WERI-Rb-1 (cell line): ENCODE measurements around the gene NHSL1.

Experiments used
- DNase-seq: peaks from one replicate; pipeline ENCODE4 v3.0.0-alpha.2; 2020
- H3K27ac ChIP-seq: fragments of 250-450 bp; sonication (Bioruptor Pico); 2 replicates; pipeline ENCODE4 v1.5.1; 2020; ENCODE audit warnings: mild to moderate bottlenecking, moderate library complexity
- H3K27me3 ChIP-seq: fragments of 250-450 bp; sonication (Bioruptor Pico); 2 replicates; pipeline ENCODE4 v1.5.1; 2021; ENCODE audit warnings: mild to moderate bottlenecking, low read depth, moderate library complexity; ENCODE audit not compliant: insufficient read depth, severe bottlenecking
- H3K36me3 ChIP-seq: fragments of 250-450 bp; sonication (Bioruptor Pico); 2 replicates; pipeline ENCODE4 v1.5.1; 2020; ENCODE audit warnings: mild to moderate bottlenecking, moderate library complexity
- H3K4me3 ChIP-seq: 2 replicates; pipeline ENCODE4 v1.5.1; 2011; ENCODE audit warnings: low read depth, mild to moderate bottlenecking, control low read depth, low read length
- H3K9me3 ChIP-seq: fragments of 250-450 bp; sonication (Bioruptor Pico); 2 replicates; pipeline ENCODE4 v1.5.1; 2021; ENCODE audit warnings: mild to moderate bottlenecking, moderate library complexity; ENCODE audit not compliant: severe bottlenecking
- TF ChIP-seq, protein P1 (sequence below): IDR thresholded peaks from 2 replicates; pipeline ENCODE4 v1.5.1; 2011; ENCODE audit warnings: low read depth, mild to moderate bottlenecking, control low read depth, inconsistent platforms, low read length

Gene NHSL1

DNA sequence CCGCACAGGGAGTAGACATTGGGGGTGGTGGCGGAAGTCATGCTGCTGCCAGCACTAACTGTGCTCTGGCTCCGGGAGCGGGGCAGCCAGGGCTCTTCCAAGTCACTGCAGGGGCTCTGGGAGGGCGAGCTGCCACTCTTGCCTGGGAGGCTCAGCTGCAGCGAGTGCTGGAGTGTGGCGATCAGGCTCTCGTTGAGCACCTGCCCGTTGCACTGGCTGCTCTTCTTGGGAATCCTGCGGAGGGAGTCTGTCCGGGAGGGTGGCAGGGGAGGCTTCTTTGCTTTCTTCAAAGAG lies 67.3 kb downstream of the NHSL1 start:
- Histone ChIP-seq H3K4me3 (no peak overlapping the region), H3K27me3 (no peaks in the 10 kb centered on the region), H3K9me3 (no peaks in the 10 kb centered on the region), H3K36me3 (peaks cover 56% of the 10 kb centered on the region), H3K27ac (no peak overlapping the region)
- DNase-seq = no peak
- TF ChIP-seq, protein P1, sequence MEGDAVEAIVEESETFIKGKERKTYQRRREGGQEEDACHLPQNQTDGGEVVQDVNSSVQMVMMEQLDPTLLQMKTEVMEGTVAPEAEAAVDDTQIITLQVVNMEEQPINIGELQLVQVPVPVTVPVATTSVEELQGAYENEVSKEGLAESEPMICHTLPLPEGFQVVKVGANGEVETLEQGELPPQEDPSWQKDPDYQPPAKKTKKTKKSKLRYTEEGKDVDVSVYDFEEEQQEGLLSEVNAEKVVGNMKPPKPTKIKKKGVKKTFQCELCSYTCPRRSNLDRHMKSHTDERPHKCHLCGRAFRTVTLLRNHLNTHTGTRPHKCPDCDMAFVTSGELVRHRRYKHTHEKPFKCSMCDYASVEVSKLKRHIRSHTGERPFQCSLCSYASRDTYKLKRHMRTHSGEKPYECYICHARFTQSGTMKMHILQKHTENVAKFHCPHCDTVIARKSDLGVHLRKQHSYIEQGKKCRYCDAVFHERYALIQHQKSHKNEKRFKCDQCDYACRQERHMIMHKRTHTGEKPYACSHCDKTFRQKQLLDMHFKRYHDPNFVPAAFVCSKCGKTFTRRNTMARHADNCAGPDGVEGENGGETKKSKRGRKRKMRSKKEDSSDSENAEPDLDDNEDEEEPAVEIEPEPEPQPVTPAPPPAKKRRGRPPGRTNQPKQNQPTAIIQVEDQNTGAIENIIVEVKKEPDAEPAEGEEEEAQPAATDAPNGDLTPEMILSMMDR = no peak

DNA sequence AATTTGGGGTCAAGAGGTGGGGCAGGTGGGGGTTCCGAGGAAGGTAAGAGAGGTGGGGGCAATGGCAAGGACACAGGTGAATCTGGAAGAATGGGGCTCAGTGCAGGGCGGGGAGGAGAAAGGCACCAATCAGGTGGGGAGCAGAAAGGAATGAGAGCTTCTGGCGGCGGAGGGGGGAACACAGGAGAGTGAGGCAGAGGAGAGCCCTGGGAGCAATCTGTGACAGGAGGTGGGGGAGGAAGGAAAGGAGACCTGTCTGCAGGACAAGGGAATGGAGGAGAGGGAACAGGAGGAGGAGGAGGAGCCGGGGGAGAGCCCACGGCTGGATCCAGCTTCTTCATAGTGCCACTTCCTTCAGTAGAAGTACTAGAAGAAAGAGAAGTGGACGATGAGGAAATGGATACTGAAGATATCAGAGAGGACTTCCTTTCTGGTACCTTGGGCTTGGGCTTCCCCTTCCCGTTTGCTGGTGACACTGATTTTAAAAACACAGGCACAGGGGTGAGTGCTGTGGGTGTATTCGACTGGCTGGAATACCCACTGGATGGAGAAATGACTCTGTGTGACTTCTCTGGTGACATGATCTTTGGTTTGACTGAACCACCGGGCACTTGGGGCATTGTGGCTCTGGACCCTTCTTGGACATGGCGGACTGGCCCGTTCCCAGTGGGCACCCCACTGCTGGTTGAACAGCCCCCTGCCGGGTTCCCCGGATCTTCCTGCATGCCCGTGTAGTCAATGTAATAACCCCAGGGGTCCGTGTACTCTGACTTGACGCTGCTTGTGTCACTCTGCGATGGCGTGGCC lies 67.8 kb downstream of the NHSL1 start:
- TF ChIP-seq, protein P1 = no peak
- H3K27me3 ChIP-seq = no peaks in the 10 kb centered on the region
- DNase-seq = no peak
- H3K36me3 ChIP-seq = peaks cover 56% of the 10 kb centered on the region
- H3K27ac ChIP-seq = no peak overlapping the region; the same call in 1 of the 2 replicates
- H3K4me3 ChIP-seq = no peak overlapping the region
- no peaks in the 10 kb centered on the region for H3K9me3 ChIP-seq

DNA sequence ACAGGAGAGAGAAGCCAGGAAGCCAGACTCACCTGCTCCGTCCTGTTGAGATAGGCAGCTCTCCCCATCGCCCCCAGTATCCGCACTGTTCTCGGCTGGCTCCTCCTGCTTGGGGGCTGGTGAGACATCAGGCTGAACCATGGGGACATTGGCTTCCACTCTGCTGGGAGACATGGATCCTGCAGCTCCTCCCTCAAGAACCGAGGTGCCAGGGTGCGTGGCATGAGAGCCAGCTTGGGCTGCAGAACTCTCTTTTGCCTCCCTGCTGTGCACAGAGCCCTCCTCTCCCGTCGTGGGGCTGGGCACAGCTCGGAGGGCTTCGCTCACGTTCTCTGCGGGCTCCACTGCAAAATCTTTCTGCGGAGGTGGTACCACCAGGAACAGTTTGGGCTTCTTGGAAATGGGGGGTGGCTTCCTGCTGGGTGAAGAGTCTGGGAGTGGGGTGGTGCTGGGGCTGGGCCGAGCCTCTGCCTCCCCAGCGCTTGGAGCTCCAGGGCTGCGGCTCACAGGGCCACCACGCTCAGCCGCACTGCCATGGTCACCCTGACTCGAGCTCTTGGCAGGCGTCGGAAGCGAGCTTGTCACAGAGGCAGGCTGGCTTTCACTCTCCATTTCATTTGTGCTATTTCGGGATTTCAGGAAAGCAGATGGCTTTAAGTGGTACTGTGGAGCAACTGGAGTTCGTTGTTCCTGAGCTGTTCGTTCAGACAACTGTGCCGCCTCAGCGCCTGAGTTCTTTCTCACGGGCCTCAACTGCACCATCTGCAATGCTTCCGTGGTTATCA lies 68.7 kb downstream of the NHSL1 start:
- no peak for DNase-seq
- no peak overlapping the region for H3K4me3 ChIP-seq
- H3K27ac ChIP-seq = no peak overlapping the region
- H3K9me3 ChIP-seq = no peaks in the 10 kb centered on the region
- no peaks in the 10 kb centered on the region for H3K27me3 ChIP-seq
- H3K36me3 ChIP-seq = peaks cover 52% of the 10 kb centered on the region
- TF ChIP-seq, protein P1 = no peak

DNA sequence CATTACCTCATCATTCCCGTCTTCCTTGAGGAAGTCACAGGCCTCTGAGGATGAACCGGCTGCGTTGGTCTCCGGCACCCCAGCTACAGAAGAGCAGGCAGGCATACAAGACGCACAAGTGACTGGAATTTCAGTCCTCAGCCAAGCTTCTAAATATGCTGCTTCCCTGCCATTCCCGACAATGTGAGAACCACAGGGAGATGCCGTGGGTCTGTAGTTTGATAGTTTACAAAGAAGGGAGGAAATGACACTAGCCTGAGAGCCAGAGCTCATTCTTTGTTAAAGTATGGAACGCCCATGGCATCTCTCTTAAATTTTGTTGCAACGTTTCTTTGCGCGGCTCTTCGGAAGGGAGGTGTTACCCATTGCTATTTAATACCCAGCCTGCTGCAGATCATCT lies 69.5 kb downstream of the NHSL1 start:
- Histone ChIP-seq H3K27me3 (no peaks in the 10 kb centered on the region), H3K9me3 (no peaks in the 10 kb centered on the region), H3K4me3 (no peak overlapping the region), H3K27ac (no peak overlapping the region), H3K36me3 (peaks cover 51% of the 10 kb centered on the region)
- TF ChIP-seq, protein P1 = no peak
- DNase-seq = no peak

DNA sequence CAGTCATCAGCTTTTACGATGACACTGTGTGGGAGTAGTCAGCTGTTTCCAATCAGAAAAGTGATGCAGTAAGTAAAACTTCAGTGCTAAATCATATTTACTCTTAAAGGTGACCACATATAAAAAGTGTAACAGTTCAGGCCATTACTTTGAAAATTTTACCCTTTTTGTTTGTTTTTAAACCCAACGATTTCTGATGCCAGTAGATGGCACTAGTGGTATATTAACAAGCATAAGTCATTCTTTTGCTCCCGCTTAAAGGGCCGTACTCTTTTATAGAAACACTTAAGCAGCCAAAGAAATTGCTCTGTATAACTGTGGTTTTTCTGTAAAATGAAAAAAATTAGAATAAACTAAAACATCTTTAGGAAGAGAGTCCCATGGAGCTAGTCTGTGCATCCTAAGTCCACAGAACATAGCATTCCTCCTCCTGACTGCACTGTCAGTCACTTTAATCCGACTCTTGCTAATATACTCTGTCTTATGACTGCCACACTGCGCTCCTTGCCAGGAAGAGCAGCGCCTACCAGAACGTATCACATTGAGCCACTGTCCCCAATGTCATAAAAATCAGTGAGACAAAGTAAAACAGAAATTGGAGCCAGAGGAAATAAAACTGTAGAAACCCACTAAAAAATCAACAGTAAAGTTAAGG lies 70.2 kb downstream of the NHSL1 start:
- Histone ChIP-seq H3K27me3 (no peaks in the 10 kb centered on the region), H3K4me3 (no peak overlapping the region), H3K36me3 (peaks cover 56% of the 10 kb centered on the region), H3K9me3 (no peaks in the 10 kb centered on the region), H3K27ac (no peak overlapping the region)
- DNase-seq = no peak
- TF ChIP-seq, protein P1 = 0 out of 2 replicates have a peak, but pooled peaks have one; percentile 8
